ENCODE measurements around the gene MYPOP. TPM values are rescaled to one million over a fixed set of nuclear protein-coding genes. Genes with fewer than 3 reads are reported as not detected.

MYPOP gene
- total and polyA plus RNA-seq, 2 of the 13 experiments (the other 11 are each of a cell fraction or from before 2014, with no cell fraction given), result 2.3 to 2.7 TPM

DNA sequence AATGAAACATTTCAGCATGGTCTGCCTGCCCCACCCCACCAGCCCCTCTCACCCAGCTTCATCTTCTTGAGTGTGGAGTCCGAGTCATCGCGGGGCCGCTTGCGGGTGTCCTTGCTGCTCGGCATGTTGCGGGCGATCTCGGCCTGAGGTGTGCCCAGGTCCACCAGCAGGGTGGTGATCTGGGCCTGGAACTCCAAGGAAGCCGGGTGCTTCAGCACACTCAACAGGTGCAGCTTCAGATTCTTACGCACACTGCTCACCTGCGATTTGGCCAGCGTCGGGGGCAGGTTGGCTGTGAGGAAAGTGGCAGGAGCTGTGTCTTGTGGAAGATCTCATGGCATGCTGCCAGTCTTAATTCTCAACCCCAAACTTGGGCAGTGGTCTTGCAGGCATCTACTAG is 60.2 kb downstream of the MYPOP start:
- Histone ChIP-seq H2AFZ (ENCODE audit: low read length) (no peak overlapping the region), H4K20me1 (ENCODE audit: insufficient read depth, low read length) (no peaks in the 10 kb centered on the region), H3K4me1 (ENCODE audit: insufficient read depth, low read length) (no peaks in the 10 kb centered on the region), H3K9me3 (ENCODE audit: low read length) (no peaks in the 10 kb centered on the region), H3K4me2 (ENCODE audit: low read depth, low read length) (no peak overlapping the region), H3K36me3 (replicated peaks in 1 of 2; ENCODE audit: control insufficient read depth in 1 of 2, insufficient read depth in 2 of 2, low read length in 2 of 2) (peaks cover 23 to 72% of the 10 kb centered on the region in 2 experiments), H3K9ac (ENCODE audit: insufficient read depth, low read depth, low read length) (no peak overlapping the region), H3K27me3 (ENCODE audit: control insufficient read depth in 1 of 2, insufficient read depth in 2 of 2, low read length in 2 of 2) (no peaks in the 10 kb centered on the region), H3K27ac (ENCODE audit: extremely low read length, insufficient read depth, low read length) (no peak overlapping the region), H3K79me2 (ENCODE audit: insufficient read depth, low read length) (no peaks in the 10 kb centered on the region), H3K4me3 (replicated peaks in 1 of 3; ENCODE audit: insufficient read depth in 1 of 3, low read depth in 2 of 3, low read length in 3 of 3) (no peak overlapping the region)
- DNase-seq (ENCODE audit: low spot score) (no peak), FAIRE-seq (no peak), ATAC-seq (no peak)
- intact Hi-C loops (cut with micrococcal nuclease; ENCODE audit: unreplicated experiment), result no loop called here
- ChIA-PET POLR2A (no interaction called here), CTCF (ENCODE audit: low intra/inter-chr PET ratio, low total read pairs) (no interaction called here)
- no TSS peak for BruUV-seq (replicated peaks)
- 99% methylated on average over 10 of the region's 14 CpGs for WGBS (ENCODE audit: low lambda C conversion rate)
- in situ Hi-C loops (cut with HindIII; ENCODE audit: extremely low pct_ligation_motif_present, low pct_unique_long_range_greater_than_20kb), result no loop called here
- TF ChIP-seq ZFP82 (CRISPR knock-in tag; IDR thresholded peaks at IDR 0.05; ENCODE audit: borderline replicate concordance) (no peak), DR1 (CRISPR knock-in tag; IDR thresholded peaks at IDR 0.05) (no peak)
- TF ChIP-seq, protein P1, sequence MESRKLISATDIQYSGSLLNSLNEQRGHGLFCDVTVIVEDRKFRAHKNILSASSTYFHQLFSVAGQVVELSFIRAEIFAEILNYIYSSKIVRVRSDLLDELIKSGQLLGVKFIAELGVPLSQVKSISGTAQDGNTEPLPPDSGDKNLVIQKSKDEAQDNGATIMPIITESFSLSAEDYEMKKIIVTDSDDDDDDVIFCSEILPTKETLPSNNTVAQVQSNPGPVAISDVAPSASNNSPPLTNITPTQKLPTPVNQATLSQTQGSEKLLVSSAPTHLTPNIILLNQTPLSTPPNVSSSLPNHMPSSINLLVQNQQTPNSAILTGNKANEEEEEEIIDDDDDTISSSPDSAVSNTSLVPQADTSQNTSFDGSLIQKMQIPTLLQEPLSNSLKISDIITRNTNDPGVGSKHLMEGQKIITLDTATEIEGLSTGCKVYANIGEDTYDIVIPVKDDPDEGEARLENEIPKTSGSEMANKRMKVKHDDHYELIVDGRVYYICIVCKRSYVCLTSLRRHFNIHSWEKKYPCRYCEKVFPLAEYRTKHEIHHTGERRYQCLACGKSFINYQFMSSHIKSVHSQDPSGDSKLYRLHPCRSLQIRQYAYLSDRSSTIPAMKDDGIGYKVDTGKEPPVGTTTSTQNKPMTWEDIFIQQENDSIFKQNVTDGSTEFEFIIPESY (CRISPR knock-in tag; IDR thresholded peaks at IDR 0.05), result peak; percentile 73

Other genes with a start within 250 kb of the MYPOP start
- 0.15 TPM in 1 of 2 replicates, not detected in the other for gene GIPR, start 234.4 kb downstream of the MYPOP start, total RNA-seq (2016; rRNA removed; fragmentation: Illumina TruSeq; extraction: Trizol)
- 1.2 and 1.7 TPM in 2 replicates for gene GIPR, start 234.4 kb downstream of the MYPOP start, polyA plus RNA-seq (2011; rRNA removed)
- 485 and 593 TPM in 2 replicates for gene SNRPD2, start 210.7 kb downstream of the MYPOP start, total RNA-seq (2016; rRNA removed; fragmentation: Illumina TruSeq; extraction: Trizol)
- 284 and 299 TPM in 2 replicates for gene SNRPD2, start 210.7 kb downstream of the MYPOP start, polyA plus RNA-seq (2011; rRNA removed)
- gene QPCTL, start 209.9 kb downstream of the MYPOP start, total RNA-seq (2016; rRNA removed; fragmentation: Illumina TruSeq; extraction: Trizol), result 6.8 and 16.0 TPM in 2 replicates
- gene QPCTL, start 209.9 kb downstream of the MYPOP start, polyA plus RNA-seq (2011; rRNA removed), result 19.1 and 24.8 TPM in 2 replicates
- gene FBXO46, start 171.7 kb downstream of the MYPOP start, total RNA-seq (2016; rRNA removed; fragmentation: Illumina TruSeq; extraction: Trizol), result 4.7 and 6.2 TPM in 2 replicates
- 6.4 TPM in 2 replicates for gene FBXO46, start 171.7 kb downstream of the MYPOP start, polyA plus RNA-seq (2011; rRNA removed)
- not detected in 2 replicates for gene MEIOSIN, start 169.2 kb downstream of the MYPOP start, total RNA-seq (2016; rRNA removed; fragmentation: Illumina TruSeq; extraction: Trizol)
- gene MEIOSIN, start 169.2 kb downstream of the MYPOP start, polyA plus RNA-seq (2011; rRNA removed), result not detected in 2 replicates
- gene SIX5, start 133.4 kb downstream of the MYPOP start, total RNA-seq (2016; rRNA removed; fragmentation: Illumina TruSeq; extraction: Trizol), result 8.2 and 10.5 TPM in 2 replicates
- 7.7 and 8.8 TPM in 2 replicates for gene SIX5, start 133.4 kb downstream of the MYPOP start, polyA plus RNA-seq (2011; rRNA removed)
- gene DMPK, start 120.1 kb downstream of the MYPOP start, total RNA-seq (2016; rRNA removed; fragmentation: Illumina TruSeq; extraction: Trizol), result 1.7 and 5.3 TPM in 2 replicates
- 8.8 and 12.5 TPM in 2 replicates for gene DMPK, start 120.1 kb downstream of the MYPOP start, polyA plus RNA-seq (2011; rRNA removed)
- gene DMWD, start 109.8 kb downstream of the MYPOP start, total RNA-seq (2016; rRNA removed; fragmentation: Illumina TruSeq; extraction: Trizol), result 11.0 and 14.9 TPM in 2 replicates
- 10.3 and 12.4 TPM in 2 replicates for gene DMWD, start 109.8 kb downstream of the MYPOP start, polyA plus RNA-seq (2011; rRNA removed)
- gene RSPH6A, start 87.3 kb downstream of the MYPOP start, total RNA-seq (2016; rRNA removed; fragmentation: Illumina TruSeq; extraction: Trizol), result 0.07 TPM in 1 of 2 replicates, not detected in the other
- gene RSPH6A, start 87.3 kb downstream of the MYPOP start, polyA plus RNA-seq (2011; rRNA removed), result 0.03 TPM in 1 of 2 replicates, not detected in the other
- gene SYMPK, start 39.5 kb downstream of the MYPOP start, total RNA-seq (2016; rRNA removed; fragmentation: Illumina TruSeq; extraction: Trizol), result 19.9 and 21.9 TPM in 2 replicates
- gene SYMPK, start 39.5 kb downstream of the MYPOP start, polyA plus RNA-seq (2011; rRNA removed), result 55.7 and 67.8 TPM in 2 replicates
- 27.6 and 29.8 TPM in 2 replicates for gene FOXA3, start 38.3 kb downstream of the MYPOP start, total RNA-seq (2016; rRNA removed; fragmentation: Illumina TruSeq; extraction: Trizol)
- 47.6 and 61.6 TPM in 2 replicates for gene FOXA3, start 38.3 kb downstream of the MYPOP start, polyA plus RNA-seq (2011; rRNA removed)
- 9.7 and 14.3 TPM in 2 replicates for gene IRF2BP1, start 16.5 kb downstream of the MYPOP start, total RNA-seq (2016; rRNA removed; fragmentation: Illumina TruSeq; extraction: Trizol)
- gene IRF2BP1, start 16.5 kb downstream of the MYPOP start, polyA plus RNA-seq (2011; rRNA removed), result 4.3 and 6.1 TPM in 2 replicates
- not detected in 2 replicates for gene NANOS2, start 12.2 kb upstream of the MYPOP start, total RNA-seq (2016; rRNA removed; fragmentation: Illumina TruSeq; extraction: Trizol)
- gene NANOS2, start 12.2 kb upstream of the MYPOP start, polyA plus RNA-seq (2011; rRNA removed), result not detected in 2 replicates
- not detected in 2 replicates for gene NOVA2, start 71.3 kb upstream of the MYPOP start, total RNA-seq (2016; rRNA removed; fragmentation: Illumina TruSeq; extraction: Trizol)
- gene NOVA2, start 71.3 kb upstream of the MYPOP start, polyA plus RNA-seq (2011; rRNA removed), result not detected in 2 replicates
- gene CCDC61, start 92.9 kb upstream of the MYPOP start, total RNA-seq (2016; rRNA removed; fragmentation: Illumina TruSeq; extraction: Trizol), result 3.3 and 4.2 TPM in 2 replicates
- 4.9 and 6.0 TPM in 2 replicates for gene CCDC61, start 92.9 kb upstream of the MYPOP start, polyA plus RNA-seq (2011; rRNA removed)
- gene PGLYRP1, start 120.4 kb upstream of the MYPOP start, total RNA-seq (2016; rRNA removed; fragmentation: Illumina TruSeq; extraction: Trizol), result not detected in 2 replicates
- not detected in 2 replicates for gene PGLYRP1, start 120.4 kb upstream of the MYPOP start, polyA plus RNA-seq (2011; rRNA removed)
- 0.20 and 1.4 TPM in 2 replicates for gene IGFL4, start 138.4 kb upstream of the MYPOP start, total RNA-seq (2016; rRNA removed; fragmentation: Illumina TruSeq; extraction: Trizol)
- gene IGFL4, start 138.4 kb upstream of the MYPOP start, polyA plus RNA-seq (2011; rRNA removed), result 1.1 and 1.2 TPM in 2 replicates
- not detected in 2 replicates for gene IGFL3, start 222.1 kb upstream of the MYPOP start, total RNA-seq (2016; rRNA removed; fragmentation: Illumina TruSeq; extraction: Trizol)
- not detected in 2 replicates for gene IGFL3, start 222.1 kb upstream of the MYPOP start, polyA plus RNA-seq (2011; rRNA removed)
- not detected in 2 replicates for gene IGFL2, start 245.6 kb upstream of the MYPOP start, total RNA-seq (2016; rRNA removed; fragmentation: Illumina TruSeq; extraction: Trizol)
- not detected in 2 replicates for gene IGFL2, start 245.6 kb upstream of the MYPOP start, polyA plus RNA-seq (2011; rRNA removed)